Epithelial cell of umbilical artery (primary cell): ENCODE results near the gene COQ2. TPM values are rescaled to one million over a fixed set of nuclear protein-coding genes. Genes with fewer than 3 reads are reported as not detected.

ENCODE experiments used
- total RNA-seq: library from RNA; depleted of rRNA; stranded (reverse); fragments of >200 nt; gene quantifications from 2 replicates; pipeline ENCODE4 v1.2.3, GENCODE V29; 2014

The COQ2 gene
- total RNA-seq, result 17.5 and 24.0 TPM in 2 replicates

GRCh38 chr4:83284193-83285054, at the start of gene COQ2:
COQ2 (minus strand) TSS chr4:83284798; CDS start chr4:83284764, 34 bp downstream.

Other genes with a start within 250 kb of the COQ2 start
- gene COPS4, start 249.6 kb downstream of the COQ2 start, total RNA-seq, result 97.7 and 106 TPM in 2 replicates
- under 0.01 TPM in 1 of 2 replicates, not detected in the other for gene PLAC8, start 170.1 kb downstream of the COQ2 start, total RNA-seq
- 2.3 and 7.6 TPM in 2 replicates for gene HPSE, start 50.0 kb upstream of the COQ2 start, total RNA-seq
- gene HELQ, start 171.0 kb upstream of the COQ2 start, total RNA-seq, result 10.1 and 20.4 TPM in 2 replicates
- 35.4 and 70.5 TPM in 2 replicates for gene MRPS18C, start 171.3 kb upstream of the COQ2 start, total RNA-seq
- gene ABRAXAS1, start 200.3 kb upstream of the COQ2 start, total RNA-seq, result 14.3 and 20.1 TPM in 2 replicates